Calu3 (cell line): Measurements from ENCODE around the gene SCTR. TPM values are rescaled to one million over a fixed set of nuclear protein-coding genes. Genes with fewer than 3 reads are reported as not detected.

Experiments used
- BruUV-seq: library from RNA; stranded (reverse); fragments of 400-500 nt; replicated peaks from 2 replicates; lab custom pipeline; 2021; lab: Mats Ljungman, UMichigan
- CTCF ChIA-PET: fragments of 300-600 bp; sonication (Branson Sonifier 250); formaldehyde crosslinking; loops from one replicate; lab custom pipeline; 2022; ENCODE audit warnings: antibody characterized with exemption; lab: Charles Lee
- DNase-seq: peaks from one replicate; pipeline ENCODE4 v3.0.0; 2022
- H3K27ac Mint-ChIP-seq: one replicate; pipeline ENCODE4 v1.8.0; 2022; ENCODE audit warnings: mixed read lengths; ENCODE audit not compliant: unreplicated experiment
- H3K27me3 Mint-ChIP-seq: one replicate; pipeline ENCODE4 v1.8.0; 2022; ENCODE audit warnings: mixed read lengths; ENCODE audit not compliant: unreplicated experiment
- H3K36me3 Mint-ChIP-seq: one replicate; pipeline ENCODE4 v1.8.0; 2022; ENCODE audit warnings: mild to moderate bottlenecking, moderate library complexity, mixed read lengths; ENCODE audit not compliant: insufficient read depth, unreplicated experiment
- H3K4me1 Mint-ChIP-seq: one replicate; pipeline ENCODE4 v1.8.0; 2022; ENCODE audit warnings: mild to moderate bottlenecking, low read depth, mixed read lengths; ENCODE audit not compliant: unreplicated experiment
- H3K4me3 Mint-ChIP-seq: one replicate; pipeline ENCODE4 v1.8.0; 2022; ENCODE audit warnings: mild to moderate bottlenecking, low read depth, moderate library complexity, mixed read lengths; ENCODE audit not compliant: unreplicated experiment
- H3K9me3 Mint-ChIP-seq: one replicate; pipeline ENCODE4 v1.8.0; 2022; ENCODE audit warnings: low read depth, mixed read lengths; ENCODE audit not compliant: unreplicated experiment
- intact Hi-C: fragments of 100-400 bp; cut with micrococcal nuclease; formaldehyde crosslinking; loops from one replicate; pipeline ENCODE4 v1.10.0; 2022; ENCODE audit not compliant: unreplicated experiment
- total RNA-seq: library from RNA; stranded (reverse); gene quantifications from 2 replicates; pipeline ENCODE4 v1.2.3, GENCODE V29; 2022
- TF ChIP-seq, protein P1 (sequence below): fragments of 200-600 bp; IDR thresholded peaks from one replicate; pipeline ENCODE4 v1.8.0; 2022; ENCODE audit warnings: antibody characterized with exemption; ENCODE audit not compliant: unreplicated experiment

SCTR gene
- total RNA-seq, 1 experiment from 2014 or later: 0.85 TPM

DNA sequence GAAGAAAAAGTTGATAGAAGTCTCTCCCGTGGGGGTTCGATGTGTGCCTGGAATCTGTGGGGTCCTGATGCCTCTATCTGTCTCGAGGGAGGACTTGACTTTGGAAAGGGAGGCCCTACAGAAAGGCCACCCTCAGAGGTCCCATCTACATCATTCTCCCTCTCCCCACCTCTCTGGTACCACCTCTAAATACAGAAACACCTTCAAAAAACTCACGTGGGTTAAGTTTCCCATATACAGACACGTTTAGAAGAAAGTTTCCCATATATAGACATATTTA is 97.9 kb downstream of the SCTR start:
- intact Hi-C loops: no loop called here
- H3K9me3 Mint-ChIP-seq: peaks cover 6% of the 10 kb centered on the region
- peak overlapping the region; percentile 18 for H3K27ac Mint-ChIP-seq
- H3K4me1 Mint-ChIP-seq: peaks cover 44% of the 10 kb centered on the region
- no TSS peak for BruUV-seq
- no peak for DNase-seq
- H3K4me3 Mint-ChIP-seq: peak overlapping the region; percentile 20
- TF ChIP-seq, protein P1, sequence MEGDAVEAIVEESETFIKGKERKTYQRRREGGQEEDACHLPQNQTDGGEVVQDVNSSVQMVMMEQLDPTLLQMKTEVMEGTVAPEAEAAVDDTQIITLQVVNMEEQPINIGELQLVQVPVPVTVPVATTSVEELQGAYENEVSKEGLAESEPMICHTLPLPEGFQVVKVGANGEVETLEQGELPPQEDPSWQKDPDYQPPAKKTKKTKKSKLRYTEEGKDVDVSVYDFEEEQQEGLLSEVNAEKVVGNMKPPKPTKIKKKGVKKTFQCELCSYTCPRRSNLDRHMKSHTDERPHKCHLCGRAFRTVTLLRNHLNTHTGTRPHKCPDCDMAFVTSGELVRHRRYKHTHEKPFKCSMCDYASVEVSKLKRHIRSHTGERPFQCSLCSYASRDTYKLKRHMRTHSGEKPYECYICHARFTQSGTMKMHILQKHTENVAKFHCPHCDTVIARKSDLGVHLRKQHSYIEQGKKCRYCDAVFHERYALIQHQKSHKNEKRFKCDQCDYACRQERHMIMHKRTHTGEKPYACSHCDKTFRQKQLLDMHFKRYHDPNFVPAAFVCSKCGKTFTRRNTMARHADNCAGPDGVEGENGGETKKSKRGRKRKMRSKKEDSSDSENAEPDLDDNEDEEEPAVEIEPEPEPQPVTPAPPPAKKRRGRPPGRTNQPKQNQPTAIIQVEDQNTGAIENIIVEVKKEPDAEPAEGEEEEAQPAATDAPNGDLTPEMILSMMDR: no peak
- peaks cover 24% of the 10 kb centered on the region for H3K27me3 Mint-ChIP-seq
- no peaks in the 10 kb centered on the region for H3K36me3 Mint-ChIP-seq
- CTCF ChIA-PET: no interaction called here

DNA sequence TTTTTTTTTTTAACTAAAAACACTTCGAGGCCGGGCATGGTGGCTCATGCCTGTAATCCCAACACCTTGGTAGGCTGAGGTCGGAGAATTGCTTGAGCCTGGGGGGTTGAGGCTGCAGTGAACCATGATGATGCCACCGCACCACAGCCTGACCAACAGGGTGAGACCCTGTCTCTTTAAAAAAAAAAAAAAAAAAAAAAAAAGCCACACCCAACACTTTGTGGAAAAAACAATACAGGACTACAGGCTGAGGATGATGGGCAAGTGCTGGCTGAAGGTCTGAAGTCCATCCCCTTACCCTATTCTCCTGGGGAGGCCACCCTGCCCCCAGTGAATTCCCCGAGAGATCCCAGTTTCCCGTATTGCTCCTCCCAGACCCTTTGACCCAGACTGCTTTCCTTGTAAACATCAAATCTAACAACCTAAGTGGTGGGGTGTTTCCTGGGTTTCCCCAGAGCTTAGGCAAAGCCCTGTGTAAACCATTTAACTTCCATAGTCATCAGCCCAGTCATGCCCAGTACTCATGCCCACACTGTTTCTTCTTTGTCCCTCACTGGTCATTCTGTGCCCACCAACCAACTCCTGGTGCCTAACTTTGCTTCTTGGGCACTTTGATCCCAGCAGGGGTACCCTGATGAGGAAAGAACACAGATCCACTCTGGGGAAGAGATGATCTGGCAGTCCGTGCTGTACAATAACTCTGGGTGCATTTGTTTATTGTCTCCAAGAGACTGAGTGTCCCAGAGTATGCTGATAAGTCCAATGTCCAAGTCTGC is 98.5 kb downstream of the SCTR start:
- H3K36me3 Mint-ChIP-seq: no peaks in the 10 kb centered on the region
- H3K4me3 Mint-ChIP-seq: no peak overlapping the region
- H3K27ac Mint-ChIP-seq: peak overlapping the region; percentile 18
- CTCF ChIA-PET: no interaction called here
- TF ChIP-seq, protein P1: no peak
- H3K9me3 Mint-ChIP-seq: peaks cover 6% of the 10 kb centered on the region
- H3K4me1 Mint-ChIP-seq: peaks cover 44% of the 10 kb centered on the region
- H3K27me3 Mint-ChIP-seq: peaks cover 24% of the 10 kb centered on the region
- no TSS peak for BruUV-seq
- no peak for DNase-seq
- intact Hi-C loops: no loop called here

DNA sequence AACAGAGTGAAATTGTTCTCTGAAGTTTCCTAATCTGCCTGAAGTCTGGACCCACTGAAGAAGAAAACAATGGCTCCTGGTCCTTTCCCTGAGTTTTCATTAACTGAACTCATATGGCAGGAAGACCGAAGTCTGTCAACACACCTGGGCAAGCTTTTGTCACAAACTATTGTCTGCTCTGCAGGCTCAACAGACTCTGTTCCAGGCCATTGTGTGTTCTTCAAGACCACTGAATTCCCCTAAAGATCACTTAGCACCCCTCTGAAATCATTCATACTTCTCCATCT is 99.2 kb downstream of the SCTR start:
- intact Hi-C loops: no loop called here
- no peak overlapping the region for H3K27ac Mint-ChIP-seq
- no TSS peak for BruUV-seq

DNA sequence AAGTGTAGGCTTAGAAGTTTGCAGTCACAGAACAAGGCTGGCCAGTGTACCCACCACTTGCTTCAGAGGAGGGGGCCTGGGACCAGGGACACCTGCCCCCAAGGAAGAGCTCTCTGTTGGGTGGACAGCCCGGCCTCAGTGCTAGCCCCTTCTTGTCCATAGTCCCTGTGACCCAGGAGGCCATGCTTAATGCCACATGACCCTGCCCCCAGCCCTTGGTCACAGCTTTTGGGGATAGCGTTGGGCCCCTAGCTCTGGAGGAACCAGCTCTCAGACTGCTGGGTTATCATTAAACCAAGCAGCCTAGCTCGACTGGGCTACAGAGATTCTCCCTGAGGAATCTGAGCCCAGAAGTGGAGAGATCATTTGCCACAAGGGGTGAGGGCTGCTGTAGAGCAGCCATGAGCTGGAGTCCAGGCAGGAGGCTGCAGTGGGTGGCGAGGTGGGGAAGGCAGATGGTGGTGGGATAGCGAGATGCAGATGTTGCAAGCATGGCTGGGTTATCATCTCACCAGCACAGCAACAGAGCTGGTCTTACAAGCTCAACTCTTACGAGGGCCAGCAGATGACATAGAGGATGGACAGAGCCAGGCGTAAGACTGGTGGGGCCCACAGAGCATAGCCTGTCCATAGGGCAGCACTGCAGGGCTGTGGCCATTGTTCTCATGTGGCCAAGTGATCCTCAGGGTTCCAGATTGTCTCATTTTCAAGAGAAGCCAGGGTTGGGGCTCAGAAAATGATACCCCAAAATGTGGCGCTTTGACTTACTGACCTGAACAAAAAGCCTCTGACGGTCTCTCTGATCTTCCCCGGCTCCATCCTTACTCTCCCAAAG is 99.8 kb downstream of the SCTR start:
- no TSS peak for BruUV-seq
- Mint-ChIP-seq H3K4me3 (no peak overlapping the region), H3K27me3 (peaks cover 24% of the 10 kb centered on the region), H3K4me1 (peaks cover 39% of the 10 kb centered on the region), H3K9me3 (peaks cover 6% of the 10 kb centered on the region), H3K36me3 (no peaks in the 10 kb centered on the region), H3K27ac (no peak overlapping the region)
- TF ChIP-seq, protein P1: no peak
- intact Hi-C loops: no loop called here
- no peak for DNase-seq
- CTCF ChIA-PET: interaction anchor here (0.6 to 0.7 kb wide), 2 partner anchors 353 to 637 kb away, joined by 3 read pairs; no protein-coding TSS in a partner anchor

More for the DNA sequence above, 99.2 kb downstream of the SCTR start:
- Mint-ChIP-seq H3K27me3 (peaks cover 24% of the 10 kb centered on the region), H3K9me3 (peaks cover 6% of the 10 kb centered on the region), H3K4me1 (peaks cover 44% of the 10 kb centered on the region), H3K4me3 (no peak overlapping the region), H3K36me3 (no peaks in the 10 kb centered on the region)
- TF ChIP-seq, protein P1: no peak
- CTCF ChIA-PET: no interaction called here
- DNase-seq: no peak
